BE2C (cell line): ENCODE measurements around the gene CACNA1I.

Source experiments
- DNase-seq: peaks from one replicate; pipeline ENCODE4 v3.0.0-alpha.2; 2020
- H3K27me3 ChIP-seq: fragments of 250-450 bp; sonication (Bioruptor Pico); 2 replicates; pipeline ENCODE4 v1.5.1; 2020; ENCODE audit warnings: mild to moderate bottlenecking
- H3K36me3 ChIP-seq: fragments of 250-450 bp; sonication (Bioruptor Pico); 2 replicates; pipeline ENCODE4 v1.5.1; 2020; ENCODE audit warnings: mild to moderate bottlenecking
- H3K4me1 ChIP-seq: fragments of 250-450 bp; sonication (Bioruptor Pico); 2 replicates; pipeline ENCODE4 v1.5.1; 2020
- H3K4me3 ChIP-seq: 2 replicates; pipeline ENCODE4 v1.5.1; 2011; ENCODE audit warnings: low read depth, low read length
- H3K9me3 ChIP-seq: fragments of 250-450 bp; sonication (Bioruptor Pico); 2 replicates; pipeline ENCODE4 v1.5.1; 2020
- CTCF ChIP-seq: IDR thresholded peaks from 2 replicates; pipeline ENCODE4 v1.5.1; 2012; ENCODE audit warnings: mild to moderate bottlenecking, low read depth, low read length

Gene CACNA1I

GRCh38 chr22:39685336-39686177 is 115.0 kb downstream of the CACNA1I start:
- Histone ChIP-seq H3K27me3 (no peaks in the 10 kb centered on the region), H3K36me3 (no peaks in the 10 kb centered on the region), H3K4me1 (no peaks in the 10 kb centered on the region; the same call in 1 of the 2 replicates), H3K4me3 (no peak overlapping the region), H3K9me3 (no peaks in the 10 kb centered on the region)
- DNase-seq, result no peak
- no peak for TF ChIP-seq CTCF

GRCh38 chr22:39686178-39686620 is 115.6 kb downstream of the CACNA1I start:
- no peaks in the 10 kb centered on the region for H3K27me3 ChIP-seq
- no peak for TF ChIP-seq CTCF
- H3K9me3 ChIP-seq, result no peaks in the 10 kb centered on the region
- peaks cover 6% of the 10 kb centered on the region for H3K4me1 ChIP-seq
- no peak overlapping the region for H3K4me3 ChIP-seq
- H3K36me3 ChIP-seq, result no peaks in the 10 kb centered on the region
- no peak for DNase-seq

- Histone ChIP-seq H3K27me3 (no peaks in the 10 kb centered on the region; the same call in 1 of the 2 replicates), H3K4me1 (peaks cover 8% of the 10 kb centered on the region), H3K36me3 (no peaks in the 10 kb centered on the region), H3K9me3 (no peaks in the 10 kb centered on the region), H3K4me3 (no peak overlapping the region)
- TF ChIP-seq CTCF, result no peak
- no peak for DNase-seq
Observed at GRCh38 chr22:39686776-39687525, 116.4 kb downstream of the CACNA1I start.

GRCh38 chr22:39688186-39688785 is 117.7 kb downstream of the CACNA1I start:
- TF ChIP-seq CTCF, result no peak
- DNase-seq, result no peak
- H3K36me3 ChIP-seq, result no peaks in the 10 kb centered on the region
- H3K4me1 ChIP-seq, result peaks cover 8% of the 10 kb centered on the region
- H3K27me3 ChIP-seq, result no peaks in the 10 kb centered on the region; the same call in 1 of the 2 replicates
- no peak overlapping the region for H3K4me3 ChIP-seq
- H3K9me3 ChIP-seq, result no peaks in the 10 kb centered on the region

- no peaks in the 10 kb centered on the region for H3K36me3 ChIP-seq
- TF ChIP-seq CTCF, result no peak
- H3K4me3 ChIP-seq, result no peak overlapping the region
- H3K4me1 ChIP-seq, result peaks cover 8% of the 10 kb centered on the region
- no peak for DNase-seq
- no peaks in the 10 kb centered on the region; the same call in 1 of the 2 replicates for H3K27me3 ChIP-seq
- no peaks in the 10 kb centered on the region for H3K9me3 ChIP-seq
Observed at GRCh38 chr22:39689421-39689820, 118.9 kb downstream of the CACNA1I start.
